ENCODE measurements around the gene MEIOB. TPM values are rescaled to one million over a fixed set of nuclear protein-coding genes. Genes with fewer than 3 reads are reported as not detected.

MEIOB gene
- total RNA-seq, 1 experiment from 2014 or later = not detected

- ChIA-PET POLR2A (interaction anchor here (0.9 to 2.0 kb wide), 5 partner anchors 9 to 147 kb away, joined by 3 to 8 read pairs (median 3); partner anchors contain the start of genes NUBP2 and RPS2), CTCF (interaction anchor here (0.7 to 10.8 kb wide), 4 partner anchors 9 to 68 kb away, joined by 3 to 105 read pairs (median 4); no protein-coding TSS in a partner anchor)
- intact Hi-C loops (cut with micrococcal nuclease) = loop anchor here (5.0 kb wide), 1 partner anchor 281 kb away; no protein-coding TSS in a partner anchor
Measured at GRCh38 chr16:1861730-1862129, 10.2 kb downstream of the MEIOB start.

DNA sequence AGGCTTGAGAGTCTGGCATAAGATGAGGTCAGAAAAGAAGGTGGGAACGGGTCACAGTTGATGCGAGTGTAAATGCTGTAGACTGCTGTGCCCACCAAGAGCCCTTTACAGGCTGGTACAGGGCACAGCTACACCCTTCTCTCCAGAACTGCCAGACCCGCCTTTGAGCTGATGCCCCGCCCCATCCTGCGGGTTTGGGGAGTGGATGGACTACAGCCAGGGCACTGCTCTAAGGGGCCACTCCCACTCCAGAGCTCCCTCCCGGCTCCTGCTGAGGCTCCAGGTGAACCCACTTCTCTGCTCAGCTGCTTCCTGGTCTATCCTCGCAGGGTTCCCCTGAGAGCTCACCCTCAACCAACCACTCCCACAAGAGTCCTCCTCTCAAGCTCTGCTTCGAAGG, 12.3 kb downstream of the MEIOB start:
- no peak for DNase-seq (ENCODE audit: unreplicated experiment)
- Mint-ChIP-seq H3K36me3 (ENCODE audit: insufficient read depth, unreplicated experiment) (no peaks in the 10 kb centered on the region), H3K4me1 (ENCODE audit: insufficient read depth, unreplicated experiment) (no peaks in the 10 kb centered on the region), H3K27ac (ENCODE audit: low read depth, unreplicated experiment) (no peak overlapping the region), H3K9me3 (ENCODE audit: unreplicated experiment) (no peaks in the 10 kb centered on the region), H3K4me3 (ENCODE audit: unreplicated experiment) (no peak overlapping the region), H3K27me3 (ENCODE audit: insufficient read depth, unreplicated experiment) (peaks cover 45% of the 10 kb centered on the region)
- CTCF ChIA-PET = interaction anchor here (1.1 to 1.6 kb wide), 2 partner anchors 70 to 100 kb away, joined by 3 to 7 read pairs; partner anchors contain the start of gene NDUFB10
- POLR2A ChIA-PET = no interaction called here
- TF ChIP-seq, protein P1, sequence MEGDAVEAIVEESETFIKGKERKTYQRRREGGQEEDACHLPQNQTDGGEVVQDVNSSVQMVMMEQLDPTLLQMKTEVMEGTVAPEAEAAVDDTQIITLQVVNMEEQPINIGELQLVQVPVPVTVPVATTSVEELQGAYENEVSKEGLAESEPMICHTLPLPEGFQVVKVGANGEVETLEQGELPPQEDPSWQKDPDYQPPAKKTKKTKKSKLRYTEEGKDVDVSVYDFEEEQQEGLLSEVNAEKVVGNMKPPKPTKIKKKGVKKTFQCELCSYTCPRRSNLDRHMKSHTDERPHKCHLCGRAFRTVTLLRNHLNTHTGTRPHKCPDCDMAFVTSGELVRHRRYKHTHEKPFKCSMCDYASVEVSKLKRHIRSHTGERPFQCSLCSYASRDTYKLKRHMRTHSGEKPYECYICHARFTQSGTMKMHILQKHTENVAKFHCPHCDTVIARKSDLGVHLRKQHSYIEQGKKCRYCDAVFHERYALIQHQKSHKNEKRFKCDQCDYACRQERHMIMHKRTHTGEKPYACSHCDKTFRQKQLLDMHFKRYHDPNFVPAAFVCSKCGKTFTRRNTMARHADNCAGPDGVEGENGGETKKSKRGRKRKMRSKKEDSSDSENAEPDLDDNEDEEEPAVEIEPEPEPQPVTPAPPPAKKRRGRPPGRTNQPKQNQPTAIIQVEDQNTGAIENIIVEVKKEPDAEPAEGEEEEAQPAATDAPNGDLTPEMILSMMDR (IDR thresholded peaks at IDR 0.05; ENCODE audit: unreplicated experiment) = no peak
- intact Hi-C loops (cut with micrococcal nuclease) = loop anchor here (5.0 kb wide), 1 partner anchor 283 kb away; no protein-coding TSS in a partner anchor
- BruUV-seq (replicated peaks) = no TSS peak

More at GRCh38 chr16:1861730-1862129, 10.2 kb downstream of the MEIOB start:
- Mint-ChIP-seq H3K27me3 (ENCODE audit: insufficient read depth, unreplicated experiment) (peaks cover 43% of the 10 kb centered on the region), H3K9me3 (ENCODE audit: unreplicated experiment) (no peaks in the 10 kb centered on the region), H3K36me3 (ENCODE audit: insufficient read depth, unreplicated experiment) (no peaks in the 10 kb centered on the region), H3K4me1 (ENCODE audit: insufficient read depth, unreplicated experiment) (no peaks in the 10 kb centered on the region), H3K27ac (ENCODE audit: low read depth, unreplicated experiment) (no peak overlapping the region), H3K4me3 (ENCODE audit: unreplicated experiment) (no peak overlapping the region)
- BruUV-seq (replicated peaks) = no TSS peak
- TF ChIP-seq, protein P1 (IDR thresholded peaks at IDR 0.05; ENCODE audit: unreplicated experiment) = no peak
- no peak for DNase-seq (ENCODE audit: unreplicated experiment)

GRCh38 chr16:1858189-1858865, 13.6 kb downstream of the MEIOB start:
- ChIA-PET POLR2A (no interaction called here), CTCF (interaction anchor here (0.6 to 1.6 kb wide), 2 partner anchors 71 to 243 kb away, joined by 3 to 7 read pairs; no protein-coding TSS in a partner anchor)
- H3K27ac Mint-ChIP-seq (ENCODE audit: low read depth, unreplicated experiment) = no peak overlapping the region
- H3K4me3 Mint-ChIP-seq (ENCODE audit: unreplicated experiment) = no peak overlapping the region
- no TSS peak for BruUV-seq (replicated peaks)
- no peak for DNase-seq (ENCODE audit: unreplicated experiment)
- TF ChIP-seq, protein P1 (IDR thresholded peaks at IDR 0.05; ENCODE audit: unreplicated experiment) = no peak
- H3K27me3 Mint-ChIP-seq (ENCODE audit: insufficient read depth, unreplicated experiment) = peaks cover 51% of the 10 kb centered on the region
- H3K36me3 Mint-ChIP-seq (ENCODE audit: insufficient read depth, unreplicated experiment) = no peaks in the 10 kb centered on the region
- intact Hi-C loops (cut with micrococcal nuclease) = no loop called here
- H3K4me1 Mint-ChIP-seq (ENCODE audit: insufficient read depth, unreplicated experiment) = no peaks in the 10 kb centered on the region
- H3K9me3 Mint-ChIP-seq (ENCODE audit: unreplicated experiment) = no peaks in the 10 kb centered on the region

GRCh38 chr16:1857433-1858097, 14.4 kb downstream of the MEIOB start:
- no peaks in the 10 kb centered on the region for H3K36me3 Mint-ChIP-seq (ENCODE audit: insufficient read depth, unreplicated experiment)
- no TSS peak for BruUV-seq (replicated peaks)
- H3K9me3 Mint-ChIP-seq (ENCODE audit: unreplicated experiment) = no peaks in the 10 kb centered on the region
- H3K27me3 Mint-ChIP-seq (ENCODE audit: insufficient read depth, unreplicated experiment) = peaks cover 54% of the 10 kb centered on the region
- CTCF ChIA-PET = interaction anchor here (0.5 to 0.8 kb wide), 2 partner anchors 22 to 315 kb away, joined by 3 read pairs; no protein-coding TSS in a partner anchor
- intact Hi-C loops (cut with micrococcal nuclease) = no loop called here
- H3K27ac Mint-ChIP-seq (ENCODE audit: low read depth, unreplicated experiment) = no peak overlapping the region
- no peak overlapping the region for H3K4me3 Mint-ChIP-seq (ENCODE audit: unreplicated experiment)
- no peaks in the 10 kb centered on the region for H3K4me1 Mint-ChIP-seq (ENCODE audit: insufficient read depth, unreplicated experiment)
- TF ChIP-seq, protein P1 (IDR thresholded peaks at IDR 0.05; ENCODE audit: unreplicated experiment) = no peak
- no peak for DNase-seq (ENCODE audit: unreplicated experiment)
- POLR2A ChIA-PET = interaction anchor here (0.7 to 0.9 kb wide), 2 partner anchors 30 to 128 kb away, joined by 3 to 4 read pairs; partner anchors contain the start of gene FAHD1
